Keratinocyte (primary cell): Measurements from ENCODE around the gene SOX2. TPM values are rescaled to one million over a fixed set of nuclear protein-coding genes. Genes with fewer than 3 reads are reported as not detected.

ENCODE experiments used
- DNase-seq: peaks from one replicate; pipeline ENCODE4 v3.0.0-alpha.2; 2011; ENCODE audit warnings: low read depth, missing footprints, low spot score
- FAIRE-seq: peaks from 2 replicates; lab custom pipeline; 2011; peaks lifted over from hg19 to GRCh38; lab: Jason Lieb, UNC
- H2AFZ ChIP-seq: 2 replicates; pipeline ENCODE4 v1.6.0; 2012; ENCODE audit warnings: low read length, control low read depth, inconsistent platforms; ENCODE audit not compliant: control insufficient read depth
- H3K27ac ChIP-seq: 2 replicates; pipeline ENCODE4 v1.5.1; 2011; ENCODE audit warnings: low read length; ENCODE audit not compliant: control insufficient read depth, insufficient read depth
- H3K27me3 ChIP-seq: 3 replicates; pipeline ENCODE4 v1.6.0; 2011; ENCODE audit warnings: low read length; ENCODE audit not compliant: control insufficient read depth, insufficient read depth; ENCODE audit errors: extremely low read depth
- H3K36me3 ChIP-seq, 2 experiments: 2 replicates in 1 of 2; 3 replicates in 1 of 2; pipeline ENCODE4 v1.5.1; 2011; ENCODE audit warnings: low read length in 2 of 2, mild to moderate bottlenecking in 1 of 2; ENCODE audit not compliant: control insufficient read depth in 2 of 2, insufficient read depth in 2 of 2; ENCODE audit errors: extremely low read depth in 1 of 2
- H3K4me1 ChIP-seq: 3 replicates; pipeline ENCODE4 v1.5.1; 2011; ENCODE audit warnings: low read length; ENCODE audit not compliant: control insufficient read depth, insufficient read depth; ENCODE audit errors: extremely low read depth
- H3K4me2 ChIP-seq: 3 replicates; pipeline ENCODE4 v1.6.0; 2011; ENCODE audit warnings: low read depth, low read length; ENCODE audit not compliant: control insufficient read depth, insufficient read depth; ENCODE audit errors: extremely low read depth
- H3K4me3 ChIP-seq, 3 experiments: fragments of 200-600 bp in 1 of 3; sonication (generic) in 1 of 3; 2 replicates in 2 of 3; 3 replicates in 1 of 3; pipeline ENCODE4 v1.5.1; 2011 to 2016; ENCODE audit warnings: low read length in 3 of 3, mild to moderate bottlenecking in 3 of 3, control low read depth in 2 of 3, inconsistent platforms in 1 of 3, low read depth in 1 of 3, mixed read lengths in 1 of 3, mixed run types in 1 of 3, moderate library complexity in 1 of 3; ENCODE audit not compliant: control insufficient read depth in 2 of 3, insufficient read depth in 2 of 3; ENCODE audit errors: extremely low read depth in 1 of 3
- H3K79me2 ChIP-seq: 2 replicates; pipeline ENCODE4 v1.6.0; 2012; ENCODE audit warnings: low read length; ENCODE audit not compliant: control insufficient read depth, insufficient read depth
- H3K9ac ChIP-seq: 3 replicates; pipeline ENCODE4 v1.6.0; 2011; ENCODE audit warnings: low read length; ENCODE audit not compliant: control insufficient read depth, insufficient read depth; ENCODE audit errors: extremely low read depth
- H3K9me1 ChIP-seq: 3 replicates; pipeline ENCODE4 v1.6.0; 2011; ENCODE audit warnings: low read length; ENCODE audit not compliant: control insufficient read depth, insufficient read depth; ENCODE audit errors: extremely low read depth
- H3K9me3 ChIP-seq: 2 replicates; pipeline ENCODE4 v1.5.1; 2012; ENCODE audit warnings: low read depth, low read length; ENCODE audit not compliant: control insufficient read depth
- H4K20me1 ChIP-seq: 3 replicates; pipeline ENCODE4 v1.6.0; 2011; ENCODE audit warnings: low read length; ENCODE audit not compliant: control insufficient read depth, insufficient read depth; ENCODE audit errors: extremely low read depth
- EZH2 ChIP-seq: IDR thresholded peaks from one replicate; pipeline ENCODE4 v1.6.1; 2012; ENCODE audit warnings: inconsistent platforms, mild to moderate bottlenecking, low read length, moderate library complexity
- dilution Hi-C: fragments of 300-500 bp; cut with MboI; formaldehyde crosslinking; loops from one replicate; pipeline ENCODE4 v1.7.0; 2020; ENCODE audit warnings: low sequenced_read_pairs; ENCODE audit not compliant: extremely low pct_ligation_motif_present
- polyA plus RNA-seq, 5 experiments: library from polyadenylated mRNA; depleted of rRNA in 3 of 5; stranded (reverse) in 3 of 5; stranded (forward) in 1 of 5; unstranded in 1 of 5; fragments of >200 nt; gene quantifications; 1 replicate in 1 of 5; 2 replicates in 3 of 5; 3 replicates in 1 of 5; pipeline versions ENCODE4 v1.2.1 to v1.2.3, GENCODE V29; 2011 to 2012; ENCODE audit warnings: missing spikeins in 2 of 5, low read depth in 1 of 5, low replicate concordance in 1 of 5
- TF ChIP-seq, protein P1 (sequence below), 3 experiments: IDR thresholded peaks in 1 of 3; conservative IDR thresholded peaks in 1 of 3; optimal IDR thresholded peaks in 1 of 3; 2 replicates in 2 of 3; 3 replicates in 1 of 3; pipeline versions ENCODE3 to v1.5.1; 2011; ENCODE audit warnings: low read length in 3 of 3, mild to moderate bottlenecking in 3 of 3, moderate library complexity in 2 of 3, control low read depth in 1 of 3, inconsistent platforms in 1 of 3; ENCODE audit not compliant: insufficient read depth in 2 of 3; ENCODE audit errors: extremely low read depth in 1 of 3

Gene SOX2
- polyA plus RNA-seq, 1 donor (not counting 4 experiments of a cell fraction or from before 2014, with no cell fraction given), result not detected

GRCh38 chr3:181721046-181721875, 9.5 kb downstream of the SOX2 start:
- Histone ChIP-seq H3K4me3 (no peak overlapping the region), H3K27ac (no peak overlapping the region)

DNA sequence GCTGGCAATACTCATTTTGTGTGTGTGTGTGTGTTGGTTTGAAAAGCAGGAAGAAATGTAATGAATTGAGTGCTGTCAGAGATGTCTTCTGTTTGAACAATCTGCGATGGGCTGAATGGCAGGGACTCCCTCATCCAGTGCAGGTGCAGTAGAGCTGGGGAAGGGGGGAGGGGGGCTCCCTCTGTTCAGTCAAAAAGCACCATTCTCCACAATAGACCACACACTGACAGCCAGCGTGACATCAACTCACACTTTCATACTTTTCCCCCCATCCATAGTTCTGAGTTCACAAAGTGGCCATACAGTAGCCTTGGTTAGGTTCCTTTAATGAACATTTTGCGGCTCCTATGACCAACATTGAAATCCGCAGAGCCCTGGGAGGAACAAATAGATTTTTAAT, 10.4 kb downstream of the SOX2 start:
- Histone ChIP-seq H3K27me3 (peaks cover 99% of the 10 kb centered on the region), H3K4me1 (no peaks in the 10 kb centered on the region), H3K9me3 (peaks cover 3% of the 10 kb centered on the region), H3K36me3 (no peaks in the 10 kb centered on the region), H4K20me1 (peaks cover 3% of the 10 kb centered on the region), H3K4me2 (no peak overlapping the region), H3K27ac (no peak overlapping the region), H3K9me1 (no peaks in the 10 kb centered on the region), H2AFZ (no peak overlapping the region), H3K4me3 (no peak overlapping the region), H3K79me2 (no peaks in the 10 kb centered on the region), H3K9ac (no peak overlapping the region)
- TF ChIP-seq, protein P1, sequence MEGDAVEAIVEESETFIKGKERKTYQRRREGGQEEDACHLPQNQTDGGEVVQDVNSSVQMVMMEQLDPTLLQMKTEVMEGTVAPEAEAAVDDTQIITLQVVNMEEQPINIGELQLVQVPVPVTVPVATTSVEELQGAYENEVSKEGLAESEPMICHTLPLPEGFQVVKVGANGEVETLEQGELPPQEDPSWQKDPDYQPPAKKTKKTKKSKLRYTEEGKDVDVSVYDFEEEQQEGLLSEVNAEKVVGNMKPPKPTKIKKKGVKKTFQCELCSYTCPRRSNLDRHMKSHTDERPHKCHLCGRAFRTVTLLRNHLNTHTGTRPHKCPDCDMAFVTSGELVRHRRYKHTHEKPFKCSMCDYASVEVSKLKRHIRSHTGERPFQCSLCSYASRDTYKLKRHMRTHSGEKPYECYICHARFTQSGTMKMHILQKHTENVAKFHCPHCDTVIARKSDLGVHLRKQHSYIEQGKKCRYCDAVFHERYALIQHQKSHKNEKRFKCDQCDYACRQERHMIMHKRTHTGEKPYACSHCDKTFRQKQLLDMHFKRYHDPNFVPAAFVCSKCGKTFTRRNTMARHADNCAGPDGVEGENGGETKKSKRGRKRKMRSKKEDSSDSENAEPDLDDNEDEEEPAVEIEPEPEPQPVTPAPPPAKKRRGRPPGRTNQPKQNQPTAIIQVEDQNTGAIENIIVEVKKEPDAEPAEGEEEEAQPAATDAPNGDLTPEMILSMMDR (optimal IDR thresholded peaks at IDR 0.05 in 1 of 3, IDR thresholded peaks at IDR 0.05 in 1 of 3, conservative IDR thresholded peaks at IDR 0.05 in 1 of 3; ENCODE audit: extremely low read depth in 1 of 3, insufficient read depth in 2 of 3, low read length in 3 of 3), result no peak
- no peak for TF ChIP-seq EZH2
- DNase-seq, result no peak
- FAIRE-seq, result no peak
- dilution Hi-C loops, result no loop called here

More at GRCh38 chr3:181721046-181721875, 9.5 kb downstream of the SOX2 start:
- no peaks in the 10 kb centered on the region for H3K4me1 ChIP-seq
- no peak for DNase-seq
- no peaks in the 10 kb centered on the region for H3K36me3 ChIP-seq
- FAIRE-seq, result no peak
- H3K79me2 ChIP-seq, result no peaks in the 10 kb centered on the region
- peaks cover 3% of the 10 kb centered on the region for H4K20me1 ChIP-seq
- no peak overlapping the region for H3K4me2 ChIP-seq
- H3K9me1 ChIP-seq, result no peaks in the 10 kb centered on the region
- peaks cover 3% of the 10 kb centered on the region for H3K9me3 ChIP-seq
- H2AFZ ChIP-seq, result no peak overlapping the region
- dilution Hi-C loops, result no loop called here
- no peak for TF ChIP-seq EZH2
- TF ChIP-seq, protein P1 (optimal IDR thresholded peaks at IDR 0.05 in 1 of 3, IDR thresholded peaks at IDR 0.05 in 1 of 3, conservative IDR thresholded peaks at IDR 0.05 in 1 of 3; ENCODE audit: extremely low read depth in 1 of 3, insufficient read depth in 2 of 3, low read length in 3 of 3), result no peak
- no peak overlapping the region for H3K9ac ChIP-seq
- H3K27me3 ChIP-seq, result peaks cover 97% of the 10 kb centered on the region
